Activated CD4-positive, alpha-beta T cell treated with anti-CD3 and anti-CD28 coated beads for 36 hours (primary cell): Measurements from ENCODE around the gene SUMO2. TPM values are rescaled to one million over a fixed set of nuclear protein-coding genes. Genes with fewer than 3 reads are reported as not detected.
A peak's percentile ranks its signal among the peaks of the same experiment; 100 is the strongest.
"Not testable (repeated sequence)": the region's sequence is repeated elsewhere in the genome, so short reads cannot be mapped to it uniquely, and the experiment has no call there.

Experiments
- ATAC-seq: fragments of 200-7000 bp; cut with Tn5 transposase; one replicate; pipeline ENCODE4 v1.10.0; 2021; ENCODE audit warnings: mild to moderate bottlenecking, moderate library complexity
- CTCF ChIA-PET: fragments of 350-600 bp; sonication (Branson Sonifier 250); formaldehyde crosslinking; loops from one replicate; lab custom pipeline; 2021; ENCODE audit warnings: antibody characterized with exemption; lab: Charles Lee
- POLR2A ChIA-PET: fragments of 350-600 bp; sonication (Branson Sonifier 250); formaldehyde crosslinking; loops from one replicate; lab custom pipeline; 2021; ENCODE audit warnings: antibody characterized with exemption, inconsistent platforms; lab: Charles Lee
- DNase-seq: peaks from one replicate; pipeline ENCODE4 v3.0.0-alpha.2; 2020
- H3K27ac Mint-ChIP-seq: one replicate; pipeline ENCODE4 v1.8.0; 2021; ENCODE audit warnings: mixed read lengths
- H3K27me3 Mint-ChIP-seq: one replicate; pipeline ENCODE4 v1.8.0; 2021; ENCODE audit warnings: mixed read lengths
- H3K36me3 Mint-ChIP-seq: one replicate; pipeline ENCODE4 v1.8.0; 2021; ENCODE audit warnings: low read depth, mixed read lengths
- H3K4me1 Mint-ChIP-seq: one replicate; pipeline ENCODE4 v1.8.0; 2021; ENCODE audit warnings: mixed read lengths
- H3K4me3 Mint-ChIP-seq: one replicate; pipeline ENCODE4 v1.8.0; 2021; ENCODE audit warnings: mild to moderate bottlenecking, moderate library complexity, mixed read lengths
- H3K9me3 Mint-ChIP-seq: one replicate; pipeline ENCODE4 v1.8.0; 2021; ENCODE audit warnings: low read depth, mixed read lengths
- intact Hi-C, 2 experiments: fragments of 100-400 bp; cut with DNase I in 1 of 2; cut with micrococcal nuclease in 1 of 2; formaldehyde crosslinking; loops; one replicate each; pipeline versions ENCODE4 v1.14.2 to v1.15.1; 2022 to 2024; cut with DNase I, micrococcal nuclease
- total RNA-seq, 2 experiments: library from RNA; stranded (reverse); gene quantifications; one replicate each; pipeline ENCODE4 v1.2.3, GENCODE V29; 2021

SUMO2 gene
- total RNA-seq, 2 experiments from 2014 or later, result 594 to 727 TPM

DNA sequence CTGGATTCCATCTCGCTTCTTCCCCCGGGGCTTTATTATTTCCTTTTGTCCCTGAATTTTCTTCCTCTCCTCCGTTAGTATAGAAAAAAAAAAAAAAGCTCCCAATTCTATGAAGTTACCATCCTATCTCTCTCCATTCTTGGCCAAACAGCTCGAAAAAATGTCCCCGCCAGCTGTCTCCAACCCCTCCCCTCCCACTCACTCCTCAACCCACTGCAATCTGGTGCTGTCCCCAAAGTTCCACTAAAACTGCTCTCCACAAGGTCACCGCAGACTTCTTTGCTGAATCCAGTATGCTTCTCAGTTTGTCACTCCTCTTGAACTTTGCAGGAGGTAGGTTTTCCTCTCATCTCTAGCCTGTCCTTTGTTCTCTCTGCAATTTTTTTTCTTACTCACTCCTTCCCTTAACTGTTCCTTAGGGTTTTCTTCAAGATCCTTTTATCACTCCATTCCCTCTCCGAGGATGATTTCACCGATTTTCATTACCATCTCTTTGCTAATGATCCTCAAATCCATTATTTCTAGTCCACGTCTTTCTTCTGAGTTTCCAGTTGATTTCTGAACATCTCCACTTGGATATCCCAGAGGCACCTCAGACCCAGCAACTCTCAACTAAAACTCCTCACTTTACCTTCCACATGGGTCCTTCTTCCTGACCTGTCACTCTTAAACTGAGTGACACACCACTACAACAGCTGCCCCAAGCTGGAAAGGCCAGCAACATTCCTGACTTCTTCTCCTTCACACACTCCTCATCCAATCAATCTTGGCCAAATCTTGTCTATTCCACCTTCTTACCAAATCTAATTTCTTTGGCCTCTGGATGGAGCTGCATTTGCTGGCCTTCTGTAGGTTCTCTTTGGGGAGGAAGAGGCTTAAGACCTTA lies 1.5 kb upstream of the SUMO2 start:
- intact Hi-C loops, result loop anchor here (1.0 to 10.0 kb wide), 13 partner anchors 21 to 595 kb away; partner anchors contain the start of genes NUP85 (in 2 of the 2), GRB2 (in 1 of the 2), JPT1 (in 1 of the 2) and KCTD2 (in 1 of the 2)
- H3K27ac Mint-ChIP-seq, result peak overlapping the region; percentile 96
- peaks cover 21% of the 10 kb centered on the region for H3K36me3 Mint-ChIP-seq
- H3K4me3 Mint-ChIP-seq, result peak overlapping the region; percentile 97
- ATAC-seq, result no peak
- H3K9me3 Mint-ChIP-seq, result no peaks in the 10 kb centered on the region
- peaks cover 44% of the 10 kb centered on the region for H3K4me1 Mint-ChIP-seq
- ChIA-PET CTCF (interaction anchor here (0.6 to 3.0 kb wide), 6 partner anchors 12 to 548 kb away, joined by 3 to 11 read pairs (median 4); no protein-coding TSS in a partner anchor), POLR2A (interaction anchor here (0.6 to 1.6 kb wide), 4 partner anchors 10 to 845 kb away, joined by 3 to 5 read pairs (median 4); no protein-coding TSS in a partner anchor)
- DNase-seq, result no peak
- no peaks in the 10 kb centered on the region for H3K27me3 Mint-ChIP-seq

DNA sequence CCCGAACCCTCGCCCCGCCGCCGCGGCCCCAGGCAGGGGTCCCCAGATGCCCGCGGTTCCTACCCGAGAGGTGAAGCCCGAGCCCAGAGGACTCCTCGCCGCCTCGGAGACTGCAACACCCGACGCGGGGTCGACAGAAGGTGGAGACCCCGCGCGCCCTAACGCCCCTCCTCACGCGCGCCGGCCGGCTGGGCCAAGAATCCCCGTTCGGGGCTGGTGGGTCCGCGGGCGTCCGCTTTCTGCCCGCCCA lies 515 bp downstream of the SUMO2 start:
- CTCF ChIA-PET, result interaction anchor here (1.4 to 3.0 kb wide), 2 partner anchors 19 to 88 kb away, joined by 3 to 11 read pairs; no protein-coding TSS in a partner anchor
- intact Hi-C loops, result loop anchor here (1.0 to 10.0 kb wide), 10 partner anchors 23 to 597 kb away; partner anchors contain the start of genes JPT1 (in 2 of the 2), GGA3 (in 1 of the 2), MRPS7 (in 1 of the 2) and NHERF1 (in 1 of the 2)
- Mint-ChIP-seq H3K27ac (peak overlapping the region; percentile 92), H3K9me3 (no peaks in the 10 kb centered on the region), H3K27me3 (no peaks in the 10 kb centered on the region), H3K4me1 (peaks cover 45% of the 10 kb centered on the region), H3K36me3 (peaks cover 33% of the 10 kb centered on the region), H3K4me3 (peak overlapping the region; percentile 97)
- ATAC-seq (no peak), DNase-seq (no peak)
- POLR2A ChIA-PET, result interaction anchor here (1.4 kb wide), 1 partner anchor 79 kb away, joined by 3 read pairs; the partner anchor contains the start of genes GGA3 and MRPS7

DNA sequence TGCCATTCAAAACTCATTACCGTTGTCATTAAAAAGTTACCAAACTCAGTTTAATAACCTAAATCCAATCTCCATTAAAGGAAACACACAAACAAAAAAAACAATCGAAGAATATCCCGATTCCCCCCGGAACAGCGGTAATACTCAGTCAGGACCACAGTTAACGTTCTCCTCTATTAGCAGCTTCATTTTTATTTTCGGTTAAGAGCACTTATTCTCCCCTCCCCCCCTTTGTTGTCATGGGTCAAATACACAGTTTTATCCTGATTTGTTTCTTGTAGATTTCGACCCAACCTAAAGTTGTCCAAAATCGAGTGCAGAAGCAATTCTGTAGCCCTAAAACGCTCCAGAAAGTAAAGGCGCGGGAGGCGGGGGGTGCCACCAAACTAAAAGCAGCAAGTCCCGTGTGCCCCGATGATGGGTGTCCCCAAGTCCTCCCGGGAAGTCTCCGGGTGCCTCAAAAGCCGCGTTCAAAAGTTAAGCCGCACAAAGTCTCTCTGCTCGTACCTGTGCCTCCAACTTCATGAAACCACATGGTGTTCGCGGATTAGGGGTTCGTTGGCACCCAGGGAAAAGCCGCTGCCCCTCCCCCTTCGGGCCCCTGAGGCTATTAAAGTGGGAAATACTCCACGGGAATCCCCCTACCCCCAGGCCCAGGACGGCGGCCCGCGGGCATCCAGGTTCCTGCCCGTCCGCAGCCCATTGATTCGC lies 996 bp downstream of the SUMO2 start:
- Mint-ChIP-seq H3K4me1 (peaks cover 45% of the 10 kb centered on the region), H3K4me3 (peak overlapping the region; percentile 97), H3K27ac (peak overlapping the region; percentile 92), H3K9me3 (no peaks in the 10 kb centered on the region), H3K36me3 (peaks cover 35% of the 10 kb centered on the region), H3K27me3 (no peaks in the 10 kb centered on the region)
- DNase-seq (peak; percentile 69), ATAC-seq (peak; percentile 13)
- intact Hi-C loops, result loop anchor here (1.0 to 10.0 kb wide), 10 partner anchors 23 to 597 kb away; partner anchors contain the start of genes JPT1 (in 2 of the 2), GGA3 (in 1 of the 2), MRPS7 (in 1 of the 2) and NHERF1 (in 1 of the 2)
- CTCF ChIA-PET, result interaction anchor here (0.5 to 2.9 kb wide), 7 partner anchors 10 to 88 kb away, joined by 3 to 17 read pairs (median 4); no protein-coding TSS in a partner anchor
- POLR2A ChIA-PET, result interaction anchor here (1.0 to 1.6 kb wide), 2 partner anchors 8 to 20 kb away, joined by 4 read pairs; no protein-coding TSS in a partner anchor

DNA sequence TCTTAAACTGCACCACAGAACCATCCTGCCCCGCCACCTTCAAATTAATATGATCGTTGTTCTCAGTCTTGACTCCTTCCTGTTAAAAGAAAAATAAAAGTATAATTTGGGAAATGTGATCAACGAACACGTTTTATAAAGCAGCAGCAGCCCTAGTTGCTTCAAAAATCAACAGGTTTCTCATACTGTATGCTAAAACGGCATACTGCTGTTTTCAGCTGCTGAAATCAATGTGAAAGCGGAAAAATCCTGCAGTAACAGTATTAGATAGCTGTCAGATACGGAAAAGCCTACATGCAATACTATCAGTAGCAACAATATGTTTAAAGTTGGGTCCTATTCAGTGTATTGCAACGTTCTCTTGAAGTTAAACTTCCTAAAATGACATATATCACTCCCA lies 1.6 kb downstream of the SUMO2 start:
- ChIA-PET CTCF (interaction anchor here (0.5 to 2.9 kb wide), 7 partner anchors 10 to 80 kb away, joined by 3 to 17 read pairs (median 4); partner anchors contain the start of genes GGA3 and MRPS7), POLR2A (interaction anchor here (1.0 to 1.6 kb wide), 3 partner anchors 9 to 20 kb away, joined by 4 read pairs; no protein-coding TSS in a partner anchor)
- Mint-ChIP-seq H3K36me3 (peaks cover 39% of the 10 kb centered on the region), H3K4me1 (peaks cover 45% of the 10 kb centered on the region), H3K4me3 (peak overlapping the region; percentile 97), H3K9me3 (no peaks in the 10 kb centered on the region), H3K27me3 (no peaks in the 10 kb centered on the region), H3K27ac (peak overlapping the region; percentile 92)
- ATAC-seq (no peak), DNase-seq (no peak)
- intact Hi-C loops, result loop anchor here (5.0 to 10.0 kb wide), 3 partner anchors 146 to 434 kb away; partner anchors contain the start of gene NHERF1 (in 1 of the 2)

DNA sequence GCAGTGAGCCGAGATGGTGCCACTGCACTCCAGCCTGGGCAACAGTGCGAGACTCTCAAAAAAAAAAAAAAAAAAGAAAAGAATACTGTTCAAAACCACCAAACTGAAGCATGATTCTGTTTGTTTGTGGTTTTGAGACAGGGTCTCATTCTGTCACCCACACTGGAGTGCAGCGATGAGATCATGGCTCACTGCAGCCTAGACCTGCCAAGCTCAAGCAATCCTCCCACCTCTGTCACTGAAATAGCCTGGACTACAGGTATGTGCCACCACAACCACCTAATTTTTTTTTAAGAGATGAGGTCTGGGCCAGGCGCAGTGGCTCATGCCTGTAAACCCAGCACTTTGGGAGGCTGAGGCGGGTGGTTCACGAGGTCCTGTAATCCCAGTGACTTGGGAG lies 4.3 kb downstream of the SUMO2 start:
- H3K4me3 Mint-ChIP-seq, result no peak overlapping the region
- ChIA-PET POLR2A (interaction anchor here (0.7 to 0.8 kb wide), 3 partner anchors 26 to 185 kb away, joined by 3 to 11 read pairs (median 5); partner anchors contain the start of gene NUP85), CTCF (no interaction called here)
- intact Hi-C loops, result no loop called here
- no peaks in the 10 kb centered on the region for H3K9me3 Mint-ChIP-seq
- DNase-seq (no peak), ATAC-seq (no peak)
- H3K4me1 Mint-ChIP-seq, result peaks cover 36% of the 10 kb centered on the region
- H3K36me3 Mint-ChIP-seq, result peaks cover 60% of the 10 kb centered on the region
- no peak overlapping the region for H3K27ac Mint-ChIP-seq
- H3K27me3 Mint-ChIP-seq, result no peaks in the 10 kb centered on the region

DNA sequence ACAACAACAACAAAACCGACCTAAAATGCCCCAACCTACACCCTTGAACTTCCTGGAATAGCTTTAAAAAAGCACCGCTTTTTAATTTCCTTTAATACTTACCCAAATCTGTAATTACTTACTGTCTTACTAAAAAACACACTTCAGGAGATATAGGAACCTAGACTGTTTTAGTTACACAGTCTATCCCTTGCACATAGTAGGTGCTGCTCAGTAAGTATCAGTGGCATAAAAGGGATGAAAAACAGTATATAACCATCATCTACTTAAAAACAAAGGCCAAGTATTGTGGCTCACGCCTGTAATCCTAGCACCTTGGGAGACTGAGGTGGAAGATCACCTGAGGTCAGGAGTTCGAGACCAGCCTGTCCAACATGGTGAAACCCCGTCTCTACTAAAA lies 6.1 kb downstream of the SUMO2 start:
- intact Hi-C loops, result no loop called here
- ChIA-PET CTCF (interaction anchor here (0.7 to 8.3 kb wide), 4 partner anchors 12 to 215 kb away, joined by 3 to 61 read pairs (median 5); no protein-coding TSS in a partner anchor), POLR2A (interaction anchor here (0.6 to 0.8 kb wide), 2 partner anchors 22 to 113 kb away, joined by 4 read pairs; partner anchors contain the start of genes JPT1 and SLC25A19)
- H3K36me3 Mint-ChIP-seq, result peaks cover 70% of the 10 kb centered on the region
- no peak for ATAC-seq
- no peaks in the 10 kb centered on the region for H3K27me3 Mint-ChIP-seq
- no peak overlapping the region for H3K27ac Mint-ChIP-seq
- no peak for DNase-seq
- no peak overlapping the region for H3K4me3 Mint-ChIP-seq
- no peaks in the 10 kb centered on the region for H3K9me3 Mint-ChIP-seq
- H3K4me1 Mint-ChIP-seq, result peaks cover 39% of the 10 kb centered on the region

DNA sequence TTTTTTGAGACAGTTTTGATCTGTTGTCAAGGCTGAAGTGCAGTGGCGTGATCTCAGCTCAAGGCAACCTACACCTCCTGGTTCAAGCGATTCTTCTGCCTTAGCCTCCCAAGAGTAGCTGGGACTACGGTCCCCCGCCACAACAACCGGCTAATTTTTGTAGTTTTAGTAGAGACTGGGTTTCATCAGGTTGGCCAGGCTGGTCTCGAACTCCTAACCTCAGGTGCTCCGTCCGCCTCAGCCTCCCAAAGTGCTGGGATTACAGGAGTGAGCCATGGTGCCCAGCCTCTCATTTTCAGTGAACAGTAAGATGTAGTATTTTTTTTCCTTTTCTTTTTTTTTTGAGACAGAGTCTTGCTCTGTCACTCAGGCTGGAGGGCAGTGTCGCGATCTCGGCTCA lies 7.8 kb downstream of the SUMO2 start:
- no peak overlapping the region for H3K27ac Mint-ChIP-seq
- POLR2A ChIA-PET, result no interaction called here
- peaks cover 28% of the 10 kb centered on the region for H3K4me1 Mint-ChIP-seq
- H3K4me3 Mint-ChIP-seq, result no peak overlapping the region
- H3K27me3 Mint-ChIP-seq, result no peaks in the 10 kb centered on the region
- peaks cover 61% of the 10 kb centered on the region for H3K36me3 Mint-ChIP-seq
- intact Hi-C loops, result no loop called here
- DNase-seq (no peak), ATAC-seq (no peak)
- H3K9me3 Mint-ChIP-seq, result no peaks in the 10 kb centered on the region
- CTCF ChIA-PET, result interaction anchor here (0.6 to 9.3 kb wide), 6 partner anchors 16 to 137 kb away, joined by 3 to 154 read pairs (median 3); partner anchors contain the start of gene NT5C

DNA sequence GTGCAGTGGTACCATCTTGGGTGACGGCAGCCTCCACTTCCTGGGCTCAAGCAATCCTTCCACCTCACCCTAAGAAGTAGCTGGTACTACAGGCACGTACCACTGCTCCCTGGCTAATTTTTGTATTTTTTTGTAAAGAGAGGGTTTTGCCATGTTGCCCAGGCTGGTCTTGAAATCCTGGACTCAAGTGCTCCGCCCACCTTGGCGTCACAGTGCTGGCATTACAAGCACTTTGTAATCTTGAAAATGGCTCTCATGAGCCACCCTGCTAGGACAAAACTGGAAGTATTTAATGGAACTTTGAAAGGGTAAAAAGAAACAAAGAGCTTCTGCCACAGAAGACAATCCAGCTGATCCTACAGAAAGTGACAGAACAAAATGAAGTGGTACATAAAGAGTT lies 9.2 kb downstream of the SUMO2 start:
- Mint-ChIP-seq H3K36me3 (peaks cover 50% of the 10 kb centered on the region), H3K4me3 (no peak overlapping the region), H3K9me3 (no peaks in the 10 kb centered on the region), H3K27me3 (no peaks in the 10 kb centered on the region), H3K4me1 (peaks cover 14% of the 10 kb centered on the region), H3K27ac (no peak overlapping the region)
- ATAC-seq (no peak), DNase-seq (no peak)
- CTCF ChIA-PET, result interaction anchor here (0.6 to 9.3 kb wide), 9 partner anchors 10 to 382 kb away, joined by 3 to 154 read pairs (median 6); partner anchors contain the start of genes GGA3 and SUMO2
- intact Hi-C loops, result no loop called here
- POLR2A ChIA-PET, result interaction anchor here (0.6 to 1.2 kb wide), 4 partner anchors 11 to 163 kb away, joined by 3 to 7 read pairs (median 5); partner anchors contain the start of gene JPT1

DNA sequence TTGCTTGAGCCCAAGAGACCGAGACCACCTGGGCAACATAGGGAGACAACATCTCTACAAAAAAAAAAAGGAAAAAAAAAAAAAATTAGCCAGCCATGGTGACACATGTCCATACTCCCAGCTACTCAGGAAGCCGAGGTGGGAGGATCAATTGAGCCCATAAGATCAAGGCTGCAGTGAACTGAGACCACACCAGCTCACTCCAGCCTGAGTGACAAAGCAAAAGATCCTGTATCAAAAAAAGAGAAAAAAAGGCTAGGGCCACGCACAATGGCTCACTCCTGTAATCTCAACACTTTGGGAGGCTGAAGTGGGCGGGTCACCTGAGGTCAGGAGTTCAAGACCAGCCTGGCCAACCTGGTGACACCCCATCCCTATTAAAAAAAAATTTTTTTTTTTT lies 13.8 kb downstream of the SUMO2 start:
- H3K27ac Mint-ChIP-seq, result no peak overlapping the region
- peaks cover 40% of the 10 kb centered on the region for H3K36me3 Mint-ChIP-seq
- no peak overlapping the region for H3K4me3 Mint-ChIP-seq
- no peak for ATAC-seq
- H3K4me1 Mint-ChIP-seq, result peaks cover 14% of the 10 kb centered on the region
- POLR2A ChIA-PET, result interaction anchor here (0.7 kb wide), 1 partner anchor 54 kb away, joined by 10 read pairs; no protein-coding TSS in a partner anchor
- no peaks in the 10 kb centered on the region for H3K9me3 Mint-ChIP-seq
- no peak for DNase-seq
- CTCF ChIA-PET, result interaction anchor here (0.6 to 9.3 kb wide), 6 partner anchors 20 to 121 kb away, joined by 3 to 154 read pairs (median 5); no protein-coding TSS in a partner anchor
- H3K27me3 Mint-ChIP-seq, result no peaks in the 10 kb centered on the region
- intact Hi-C loops, result no loop called here

DNA sequence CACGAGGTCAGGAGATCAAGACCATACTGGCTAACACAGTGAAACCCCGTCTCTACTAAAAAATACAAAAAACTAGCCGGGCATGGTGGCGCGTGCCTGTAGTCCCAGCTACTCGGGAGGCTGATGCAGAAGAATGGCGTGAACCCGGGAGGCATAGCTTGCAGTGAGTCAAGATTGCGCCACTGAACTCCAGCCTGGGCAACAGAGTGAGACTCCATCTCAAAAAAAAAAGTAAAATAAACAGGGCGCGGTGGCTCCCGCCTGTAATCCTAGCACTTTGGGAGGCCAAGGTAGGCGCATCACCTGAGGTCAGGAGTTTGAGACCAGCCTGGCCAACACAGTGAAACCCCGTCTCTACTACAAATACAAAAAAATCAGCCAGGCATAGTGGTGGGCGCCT lies 18.2 kb downstream of the SUMO2 start:
- intact Hi-C loops, ATAC-seq, H3K27ac Mint-ChIP-seq, H3K4me1 Mint-ChIP-seq, H3K4me3 Mint-ChIP-seq, H3K27me3 Mint-ChIP-seq, DNase-seq, H3K9me3 Mint-ChIP-seq: not testable (repeated sequence)
- ChIA-PET POLR2A (interaction anchor here (2.2 kb wide), 1 partner anchor 10 kb away, joined by 7 read pairs; the partner anchor contains the start of gene JPT1), CTCF (interaction anchor here (0.6 to 0.9 kb wide), 3 partner anchors 50 to 97 kb away, joined by 3 to 6 read pairs (median 4); no protein-coding TSS in a partner anchor)
- H3K36me3 Mint-ChIP-seq, result peaks cover 21% of the 10 kb centered on the region
